Esophagus squamous epithelium (tissue), 5 donors: ENCODE results near the gene PLA2G4F. TPM values are rescaled to one million over a fixed set of nuclear protein-coding genes. Genes with fewer than 3 reads are reported as not detected.

ENCODE experiments used
- DNase-seq: peaks from one replicate; lab custom pipeline; 2025; lab: John Stamatoyannopoulos, UW
- H3K27ac ChIP-seq, 4 donors: fragments of 200-600 bp; sonication (generic); one replicate each; pipeline ENCODE4 v1.5.1; 2016 to 2019; ENCODE audit warnings: mild to moderate bottlenecking in 1 of 4
- H3K27me3 ChIP-seq, 4 donors: fragments of 200-600 bp; sonication (generic); 1 replicate in 3 of 4; 2 replicates in 1 of 4; pipeline versions ENCODE4 v1.5.1 to v1.6.0; 2017 to 2021; ENCODE audit warnings: antibody characterized with exemption in 1 of 4
- H3K36me3 ChIP-seq, 3 donors: fragments of 200-600 bp; sonication (generic); one replicate each; pipeline ENCODE4 v1.5.1; 2016 to 2019
- H3K4me1 ChIP-seq, 3 donors: fragments of 200-600 bp; sonication (generic); one replicate each; pipeline ENCODE4 v1.5.1; 2017 to 2019
- H3K4me3 ChIP-seq, 4 donors: fragments of 200-600 bp; sonication (generic); 1 replicate in 3 of 4; 2 replicates in 1 of 4; pipeline ENCODE4 v1.5.1; 2016 to 2019; ENCODE audit warnings: mild to moderate bottlenecking in 2 of 4, moderate library complexity in 1 of 4
- H3K9me3 ChIP-seq, 3 donors: fragments of 200-600 bp; sonication (generic); one replicate each; pipeline ENCODE4 v1.5.1; 2016 to 2019
- CTCF ChIP-seq, 6 experiments: fragments of 450-650 bp in 4 of 6; fragments of 200-600 bp in 2 of 6; sonication (generic) in 2 of 6; IDR thresholded peaks; one replicate each; pipeline ENCODE4 v1.5.1; 2016 to 2019; ENCODE audit warnings: antibody characterized with exemption in 6 of 6, mild to moderate bottlenecking in 4 of 6, moderate library complexity in 4 of 6
- POLR2A ChIP-seq, 4 donors: fragments of 450-650 bp; IDR thresholded peaks; one replicate each; pipeline ENCODE4 v1.6.1; 2017; ENCODE audit warnings: antibody characterized with exemption in 4 of 4, mild to moderate bottlenecking in 4 of 4, moderate library complexity in 3 of 4
- WGBS, 2 donors: methylation state at CpG; one replicate each; pipeline ENCODE4 v1.1.5; 2018; 5-methylcytosine and 5-hydroxymethylcytosine counted together
- intact Hi-C: fragments of 100-400 bp; cut with DNase I; formaldehyde crosslinking; loops from one replicate; pipeline ENCODE4 v1.15.0; 2022
- total RNA-seq, 4 donors: library from RNA; depleted of rRNA; stranded (reverse); fragments of >200 nt; gene quantifications; one replicate each; pipeline ENCODE4 v1.1.0, GENCODE V29; 2016
- donor health status: DM: yes; HTN: yes; CAD: no.

PLA2G4F gene
- total RNA-seq, 4 donors from 2014 or later = 7.4 to 28.2 (median 21.2) TPM

DNA sequence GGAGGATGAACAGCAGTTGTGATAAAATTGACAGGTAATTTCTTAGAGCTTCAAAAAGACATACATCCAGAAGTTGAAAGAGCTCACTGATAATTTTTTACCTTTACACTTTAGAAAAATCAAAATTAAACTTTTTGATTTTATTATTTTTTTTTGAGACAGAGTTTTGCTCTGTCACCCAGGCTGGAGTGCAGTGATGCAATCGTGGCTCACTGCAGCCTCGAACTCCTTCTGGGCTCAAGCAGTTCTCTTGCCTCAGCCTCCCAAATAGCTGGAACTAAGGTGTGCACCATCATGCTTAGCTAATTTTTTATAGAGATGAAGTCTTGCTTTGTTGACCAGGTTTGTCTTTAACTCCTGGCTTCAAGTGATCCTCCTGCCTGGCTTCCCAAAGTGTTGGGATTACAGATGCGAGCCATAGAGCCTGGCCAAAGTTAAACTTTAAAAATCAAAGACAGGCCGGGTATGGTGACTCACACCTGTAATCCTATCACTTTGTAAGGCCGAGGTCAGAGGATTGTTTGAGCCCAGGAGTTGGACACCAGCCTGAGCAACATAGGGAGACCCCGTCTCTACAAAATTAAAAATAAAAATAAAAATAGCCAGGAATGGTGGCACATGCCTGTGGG, 21.7 kb downstream of the PLA2G4F start:
- peaks cover 0 to 13% (median 0%) of the 10 kb centered on the region in 3 donors for H3K4me1 ChIP-seq
- no peaks in the 10 kb centered on the region for H3K36me3 ChIP-seq
- no peak for TF ChIP-seq POLR2A (IDR thresholded peaks at IDR 0.05)
- TF ChIP-seq CTCF (IDR thresholded peaks at IDR 0.05) = no peak
- WGBS, 2 donors = 50 to 54% methylated on average over 5 to 6 of the region's 6 CpGs
- H3K9me3 ChIP-seq = no peaks in the 10 kb centered on the region
- intact Hi-C loops = loop anchor here (5.0 to 10.0 kb wide), 3 partner anchors 52 to 150 kb away; no protein-coding TSS in a partner anchor
- H3K27me3 ChIP-seq = peaks cover 0 to 15% (median 0%) of the 10 kb centered on the region in 4 donors
- no peak overlapping the region for H3K4me3 ChIP-seq
- DNase-seq = no peak
- no peak overlapping the region for H3K27ac ChIP-seq

- DNase-seq = no peak
- TF ChIP-seq POLR2A (IDR thresholded peaks at IDR 0.05) (no peak), CTCF (IDR thresholded peaks at IDR 0.05) (peak; percentile 35 to 87 (median 64))
- peaks cover 0 to 7% (median 0%) of the 10 kb centered on the region in 3 donors for H3K4me1 ChIP-seq
- H3K4me3 ChIP-seq = no peak overlapping the region
- H3K9me3 ChIP-seq = no peaks in the 10 kb centered on the region
- no peaks in the 10 kb centered on the region for H3K36me3 ChIP-seq
- peaks cover 0 to 15% (median 0%) of the 10 kb centered on the region in 4 donors for H3K27me3 ChIP-seq
- intact Hi-C loops = loop anchor here (5.0 to 10.0 kb wide), 2 partner anchors 67 to 149 kb away; no protein-coding TSS in a partner anchor
- H3K27ac ChIP-seq = no peak overlapping the region
- WGBS, 2 donors = 49 to 52% methylated on average over 9 to 11 of the region's 11 CpGs
These were observed 22.4 kb downstream of the PLA2G4F start for GRCh38 chr15:42133886-42134502.

DNA sequence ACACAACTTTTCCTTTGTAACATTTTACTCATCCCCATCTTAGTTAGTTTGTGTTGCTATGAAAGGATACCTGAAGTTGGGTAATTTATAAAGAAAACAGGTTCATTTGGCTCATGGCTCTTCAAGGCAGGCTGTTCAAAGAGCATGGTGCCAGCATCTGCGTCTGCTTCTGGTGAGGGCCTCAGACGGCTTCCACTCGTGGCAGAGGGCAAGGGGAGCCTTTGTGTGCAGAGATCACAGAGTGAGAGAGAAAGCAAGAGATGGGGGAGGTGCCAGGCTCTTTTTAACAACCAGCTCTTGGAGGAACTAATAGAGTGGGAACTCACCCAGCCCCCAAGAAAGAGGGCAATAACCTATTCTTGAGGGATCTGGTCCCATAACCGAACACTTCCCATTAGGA, 23.1 kb downstream of the PLA2G4F start:
- Histone ChIP-seq H3K4me1 (peaks cover 0 to 5% (median 0%) of the 10 kb centered on the region in 3 donors), H3K4me3 (no peak overlapping the region), H3K27ac (no peak overlapping the region), H3K9me3 (no peaks in the 10 kb centered on the region), H3K27me3 (peaks cover 0 to 22% (median 0%) of the 10 kb centered on the region in 4 donors), H3K36me3 (no peaks in the 10 kb centered on the region)
- DNase-seq = no peak
- TF ChIP-seq POLR2A (IDR thresholded peaks at IDR 0.05) = no peak
- TF ChIP-seq CTCF (IDR thresholded peaks at IDR 0.05) = no peak
- 71 to 91% methylated on average over 4 of the region's 4 CpGs for WGBS, 2 donors
- intact Hi-C loops = loop anchor here (5.0 to 10.0 kb wide), 2 partner anchors 66 to 149 kb away; no protein-coding TSS in a partner anchor

DNA sequence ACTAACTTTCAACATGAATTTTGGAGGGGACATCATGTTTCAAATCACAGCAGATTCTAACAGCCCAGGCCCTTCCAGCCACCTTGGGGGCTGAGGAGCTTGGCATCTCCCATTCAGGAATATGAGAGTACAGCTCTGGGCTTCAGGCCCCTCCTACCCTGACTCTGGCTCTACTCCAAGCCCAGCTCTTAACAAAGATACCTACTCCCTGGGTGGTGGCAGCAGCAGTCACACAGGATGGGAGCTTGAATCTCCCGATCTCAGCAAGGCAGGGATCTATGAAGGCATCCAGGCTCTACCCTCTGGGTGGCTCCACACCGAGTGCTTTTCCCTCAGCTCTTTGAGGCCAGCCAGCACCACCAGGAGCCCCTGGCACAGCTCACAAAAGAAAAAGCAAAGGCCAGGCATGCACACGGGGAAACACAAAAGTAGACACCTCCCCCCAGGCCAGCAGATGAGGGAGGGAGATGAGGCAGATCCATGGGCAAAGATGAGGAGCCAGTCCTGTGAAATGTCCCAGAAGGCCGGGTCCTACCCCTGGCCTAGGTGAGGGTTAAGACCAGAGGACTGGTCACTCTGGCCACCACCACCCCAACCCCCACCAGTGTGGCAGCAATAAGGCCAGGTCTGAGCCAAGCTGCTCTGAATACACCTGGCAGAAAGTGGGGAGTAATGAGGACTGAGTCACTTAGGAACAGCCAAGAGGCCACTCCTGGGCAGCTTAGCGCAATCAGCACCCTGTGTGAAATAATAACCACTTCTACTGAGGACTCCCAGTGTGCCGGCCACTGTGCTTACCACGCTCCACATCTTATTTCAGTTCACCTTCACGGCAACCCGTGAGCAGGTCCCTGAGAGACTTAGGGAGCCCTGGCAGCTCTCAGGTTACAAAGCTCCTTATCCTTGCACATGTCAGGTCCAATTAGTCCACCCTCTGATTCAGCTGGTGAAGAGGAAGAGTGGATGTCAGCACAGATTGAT, 24.3 kb downstream of the PLA2G4F start:
- no peak overlapping the region for H3K27ac ChIP-seq
- no peaks in the 10 kb centered on the region for H3K9me3 ChIP-seq
- peaks cover 0 to 5% (median 0%) of the 10 kb centered on the region in 3 donors for H3K4me1 ChIP-seq
- intact Hi-C loops = loop anchor here (5.0 to 10.0 kb wide), 2 partner anchors 65 to 147 kb away; no protein-coding TSS in a partner anchor
- 68 to 71% methylated on average over 7 of the region's 9 CpGs for WGBS, 2 donors
- peaks cover 0 to 33% (median 0%) of the 10 kb centered on the region in 4 donors for H3K27me3 ChIP-seq
- TF ChIP-seq POLR2A (IDR thresholded peaks at IDR 0.05) = no peak
- TF ChIP-seq CTCF (IDR thresholded peaks at IDR 0.05) = no peak
- no peak for DNase-seq
- H3K36me3 ChIP-seq = no peaks in the 10 kb centered on the region
- no peak overlapping the region for H3K4me3 ChIP-seq
